Measurements from ENCODE around the gene IL21R.
"Not testable (repeated sequence)": the region's sequence is repeated elsewhere in the genome, so short reads cannot be mapped to it uniquely, and the experiment has no call there.

IL21R gene

DNA sequence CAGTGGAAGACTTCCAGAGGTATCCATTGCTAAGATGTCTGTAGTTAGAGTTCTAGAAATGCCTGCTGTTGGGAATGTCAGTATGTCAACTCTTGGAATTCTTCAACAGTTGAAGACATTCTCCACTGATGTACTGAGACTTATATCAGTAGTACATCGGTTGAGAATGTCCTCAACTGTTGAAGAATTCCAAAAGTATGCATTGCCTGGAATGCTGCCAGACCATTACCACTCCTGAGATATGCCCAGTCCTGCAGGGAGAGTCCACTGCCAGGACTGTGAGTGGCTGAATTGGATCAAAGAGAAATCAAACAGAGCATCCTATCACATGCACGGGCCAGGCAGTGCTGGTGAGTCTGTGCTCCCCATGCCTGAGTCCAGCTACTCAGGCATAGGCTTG is 42.0 kb downstream of the IL21R start:
- no peak for DNase-seq (ENCODE audit: low read depth in 3 of 3)

DNA sequence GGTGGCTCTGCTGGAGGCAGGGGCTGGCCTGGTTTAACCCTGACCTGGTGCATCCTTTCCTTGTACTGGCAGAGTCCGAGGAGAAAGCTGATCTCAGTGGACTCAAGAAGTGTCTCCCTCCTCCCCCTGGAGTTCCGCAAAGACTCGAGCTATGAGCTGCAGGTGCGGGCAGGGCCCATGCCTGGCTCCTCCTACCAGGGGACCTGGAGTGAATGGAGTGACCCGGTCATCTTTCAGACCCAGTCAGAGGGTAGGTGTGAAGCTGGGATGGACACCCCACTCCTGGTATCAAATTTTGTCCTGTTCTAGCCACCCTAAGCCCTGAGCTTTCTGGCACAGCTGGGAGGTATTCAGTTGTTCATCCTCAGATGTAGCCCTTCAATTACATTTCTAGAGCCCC is 42.5 kb downstream of the IL21R start:
- DNase-seq (ENCODE audit: low read depth in 3 of 3) = no peak

DNA sequence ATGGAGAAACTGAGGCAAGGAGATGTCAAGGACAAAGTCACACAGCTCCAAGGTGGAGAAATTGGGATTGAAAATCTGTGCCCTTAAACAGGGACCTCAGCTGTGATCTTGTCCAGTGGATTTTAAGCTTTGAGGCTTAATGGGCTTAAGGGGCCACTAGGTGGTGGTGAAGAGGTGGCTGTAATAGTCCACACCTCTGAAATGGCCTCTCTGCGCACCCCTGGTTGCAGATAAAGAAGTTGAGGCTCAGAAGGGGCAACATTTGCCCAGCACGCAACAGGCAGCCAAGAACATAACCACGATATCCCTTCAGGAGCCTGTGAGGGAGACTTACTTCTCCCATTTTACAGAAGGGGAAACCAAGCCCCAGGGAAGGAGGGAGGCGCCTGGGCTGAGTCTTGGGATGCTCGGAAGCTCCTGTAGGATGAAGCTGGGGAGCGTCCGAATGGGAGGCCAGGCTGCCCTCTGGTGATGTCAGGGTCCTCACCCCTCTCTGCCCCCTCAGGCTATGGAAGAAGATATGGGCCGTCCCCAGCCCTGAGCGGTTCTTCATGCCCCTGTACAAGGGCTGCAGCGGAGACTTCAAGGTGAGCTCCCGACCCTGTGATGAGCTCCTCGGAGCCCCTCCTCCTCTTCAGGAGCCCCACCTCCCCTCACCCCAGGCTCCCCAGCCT is 43.7 kb downstream of the IL21R start:
- no peak for DNase-seq (ENCODE audit: low read depth in 3 of 3)

DNA sequence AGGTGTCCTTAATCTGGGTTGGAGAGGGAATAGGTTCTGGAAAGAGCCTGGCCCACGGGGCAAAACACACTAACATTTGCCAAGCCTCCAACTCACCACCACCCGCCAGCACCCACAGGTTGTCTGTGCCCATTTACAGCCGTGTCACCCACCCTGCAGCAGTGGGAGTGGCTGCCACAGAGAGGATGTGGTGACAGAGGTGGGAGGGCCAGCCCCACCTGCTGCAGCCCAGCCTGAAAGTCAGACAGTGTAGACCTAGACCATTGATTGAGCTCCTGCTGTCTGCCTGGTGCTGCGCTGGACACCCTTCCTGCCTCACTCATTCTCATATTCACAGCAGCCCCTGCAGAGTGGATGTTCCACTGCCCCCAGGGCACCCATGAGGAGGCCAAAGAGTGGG is 44.7 kb downstream of the IL21R start:
- peak in 2 of 3 experiments; percentile 50 to 65 for DNase-seq (ENCODE audit: low read depth in 3 of 3)

DNA sequence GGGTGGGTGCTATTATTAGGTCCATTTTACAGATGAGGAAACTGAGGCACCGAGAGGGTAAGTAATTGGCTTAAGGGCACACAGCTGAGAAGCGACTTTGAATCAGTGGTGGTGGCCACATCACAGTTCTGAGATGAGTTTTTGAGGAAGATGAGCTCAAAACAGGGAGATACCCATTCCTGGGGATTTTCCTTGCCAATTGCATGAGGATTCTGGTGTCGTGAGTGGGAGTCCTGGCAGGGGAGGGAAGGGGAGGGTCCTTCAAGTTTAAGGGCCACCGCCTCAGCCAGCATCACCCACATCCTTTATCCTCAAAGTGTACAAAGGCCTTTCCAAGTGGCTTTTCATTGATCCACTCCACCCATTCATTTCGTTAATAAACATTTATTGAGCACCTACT is 45.3 kb downstream of the IL21R start:
- no peak for DNase-seq (ENCODE audit: low read depth in 3 of 3)

DNA sequence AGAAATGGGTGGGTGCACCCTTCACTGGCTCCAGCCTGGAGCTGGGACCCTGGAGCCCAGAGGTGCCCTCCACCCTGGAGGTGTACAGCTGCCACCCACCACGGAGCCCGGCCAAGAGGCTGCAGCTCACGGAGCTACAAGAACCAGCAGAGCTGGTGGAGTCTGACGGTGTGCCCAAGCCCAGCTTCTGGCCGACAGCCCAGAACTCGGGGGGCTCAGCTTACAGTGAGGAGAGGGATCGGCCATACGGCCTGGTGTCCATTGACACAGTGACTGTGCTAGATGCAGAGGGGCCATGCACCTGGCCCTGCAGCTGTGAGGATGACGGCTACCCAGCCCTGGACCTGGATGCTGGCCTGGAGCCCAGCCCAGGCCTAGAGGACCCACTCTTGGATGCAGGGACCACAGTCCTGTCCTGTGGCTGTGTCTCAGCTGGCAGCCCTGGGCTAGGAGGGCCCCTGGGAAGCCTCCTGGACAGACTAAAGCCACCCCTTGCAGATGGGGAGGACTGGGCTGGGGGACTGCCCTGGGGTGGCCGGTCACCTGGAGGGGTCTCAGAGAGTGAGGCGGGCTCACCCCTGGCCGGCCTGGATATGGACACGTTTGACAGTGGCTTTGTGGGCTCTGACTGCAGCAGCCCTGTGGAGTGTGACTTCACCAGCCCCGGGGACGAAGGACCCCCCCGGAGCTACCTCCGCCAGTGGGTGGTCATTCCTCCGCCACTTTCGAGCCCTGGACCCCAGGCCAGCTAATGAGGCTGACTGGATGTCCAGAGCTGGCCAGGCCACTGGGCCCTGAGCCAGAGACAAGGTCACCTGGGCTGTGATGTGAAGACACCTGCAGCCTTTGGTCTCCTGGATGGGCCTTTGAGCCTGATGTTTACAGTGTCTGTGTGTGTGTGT is 46.8 kb downstream of the IL21R start:
- no peak for DNase-seq (ENCODE audit: low read depth in 3 of 3)

DNA sequence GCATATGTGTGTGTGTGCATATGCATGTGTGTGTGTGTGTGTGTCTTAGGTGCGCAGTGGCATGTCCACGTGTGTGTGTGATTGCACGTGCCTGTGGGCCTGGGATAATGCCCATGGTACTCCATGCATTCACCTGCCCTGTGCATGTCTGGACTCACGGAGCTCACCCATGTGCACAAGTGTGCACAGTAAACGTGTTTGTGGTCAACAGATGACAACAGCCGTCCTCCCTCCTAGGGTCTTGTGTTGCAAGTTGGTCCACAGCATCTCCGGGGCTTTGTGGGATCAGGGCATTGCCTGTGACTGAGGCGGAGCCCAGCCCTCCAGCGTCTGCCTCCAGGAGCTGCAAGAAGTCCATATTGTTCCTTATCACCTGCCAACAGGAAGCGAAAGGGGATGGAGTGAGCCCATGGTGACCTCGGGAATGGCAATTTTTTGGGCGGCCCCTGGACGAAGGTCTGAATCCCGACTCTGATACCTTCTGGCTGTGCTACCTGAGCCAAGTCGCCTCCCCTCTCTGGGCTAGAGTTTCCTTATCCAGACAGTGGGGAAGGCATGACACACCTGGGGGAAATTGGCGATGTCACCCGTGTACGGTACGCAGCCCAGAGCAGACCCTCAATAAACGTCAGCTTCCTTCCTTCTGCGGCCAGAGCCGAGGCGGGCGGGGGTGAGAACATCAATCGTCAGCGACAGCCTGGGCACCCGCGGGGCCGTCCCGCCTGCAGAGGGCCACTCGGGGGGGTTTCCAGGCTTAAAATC is 47.6 kb downstream of the IL21R start:
- DNase-seq (ENCODE audit: low read depth in 3 of 3) = peak in 2 of 3 experiments; percentile 70 to 71

DNA sequence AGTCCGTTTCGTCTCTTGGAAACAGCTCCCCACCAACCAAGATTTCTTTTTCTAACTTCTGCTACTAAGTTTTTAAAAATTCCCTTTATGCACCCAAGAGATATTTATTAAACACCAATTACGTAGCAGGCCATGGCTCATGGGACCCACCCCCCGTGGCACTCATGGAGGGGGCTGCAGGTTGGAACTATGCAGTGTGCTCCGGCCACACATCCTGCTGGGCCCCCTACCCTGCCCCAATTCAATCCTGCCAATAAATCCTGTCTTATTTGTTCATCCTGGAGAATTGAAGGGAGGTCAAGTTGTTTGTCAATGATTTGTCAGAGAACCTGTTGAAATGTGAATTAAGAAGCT is 48.2 kb downstream of the IL21R start:
- DNase-seq (ENCODE audit: low read depth in 3 of 3) = no peak

DNA sequence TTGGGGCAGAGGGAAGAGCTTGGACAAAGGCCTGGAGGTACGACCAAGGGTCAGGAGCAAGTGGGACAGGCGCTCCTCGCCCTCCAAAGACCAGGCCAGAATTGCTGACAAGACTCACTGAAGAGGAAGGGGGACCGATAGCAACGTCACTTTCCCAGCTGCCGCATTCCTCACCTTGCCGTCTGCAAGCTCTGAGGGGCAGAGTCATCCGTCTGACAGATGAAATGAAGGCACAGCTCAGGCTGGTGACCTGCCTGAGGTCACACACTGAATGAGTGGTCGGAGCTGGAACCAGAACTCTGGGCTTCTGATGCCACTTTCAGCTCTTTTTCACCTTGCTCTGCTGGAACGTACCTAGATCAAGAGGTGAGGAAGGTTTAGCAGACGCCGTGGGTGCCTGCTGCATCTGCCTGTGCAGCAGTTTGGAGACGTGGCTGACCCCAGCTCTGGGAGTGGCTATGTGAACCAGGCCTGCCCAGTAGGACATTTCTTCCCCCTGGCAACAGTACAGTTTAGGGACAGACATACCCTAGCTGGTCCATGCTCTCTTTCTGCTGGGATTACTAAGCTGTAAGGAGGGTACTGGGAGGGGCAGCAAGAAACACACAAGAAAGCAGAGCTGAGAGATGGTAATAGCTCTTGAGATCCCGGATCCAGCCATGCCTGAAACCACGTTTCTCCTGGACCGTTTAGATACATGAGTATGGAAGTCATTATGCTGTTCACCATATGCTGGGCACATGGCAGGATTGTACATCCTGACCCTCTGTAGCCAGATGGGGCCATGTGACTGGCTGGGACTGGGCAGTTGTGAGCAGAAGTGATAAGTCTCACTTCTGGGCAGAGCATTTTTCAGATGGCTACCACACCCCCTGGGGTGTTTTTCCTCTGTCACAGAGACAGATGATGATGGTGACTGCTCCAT is 50.9 kb downstream of the IL21R start:
- DNase-seq (ENCODE audit: low read depth in 3 of 3) = no peak

DNA sequence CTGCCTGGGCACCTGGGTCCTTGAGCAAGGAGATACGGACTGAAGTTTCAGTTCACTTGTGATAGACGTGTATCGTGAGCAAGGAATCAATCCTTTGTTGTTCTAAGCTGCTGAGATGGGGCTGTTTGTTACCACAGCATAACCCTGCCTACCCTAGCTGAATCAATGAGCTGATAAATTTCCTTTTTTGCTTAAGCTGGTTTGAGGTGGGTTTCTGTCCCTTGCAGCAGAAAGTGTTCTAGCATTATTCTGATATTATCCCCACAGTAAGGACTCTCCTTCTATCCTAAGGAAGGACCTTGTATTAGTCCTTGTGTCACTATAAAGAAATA is 51.5 kb downstream of the IL21R start:
- DNase-seq (ENCODE audit: low read depth in 3 of 3) = no peak

DNA sequence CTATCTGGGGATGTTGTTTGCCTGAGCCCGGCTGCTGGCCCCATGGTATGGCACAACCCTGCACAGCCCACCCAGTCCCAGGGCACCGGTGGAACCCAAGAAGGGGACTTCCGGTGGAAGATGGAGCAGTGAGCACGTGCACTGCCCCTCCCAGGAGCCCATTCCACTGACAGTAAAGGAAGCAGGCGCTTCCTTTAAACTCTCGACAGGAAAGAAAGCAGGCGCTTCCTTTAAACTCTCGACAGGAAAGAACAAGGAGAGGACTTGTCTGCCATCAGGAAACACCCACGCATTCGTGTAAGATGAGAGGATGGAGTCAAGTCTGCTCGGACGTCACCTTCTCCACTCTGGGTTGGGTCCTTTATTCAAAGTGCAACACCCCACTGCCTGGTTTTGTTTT is 53.7 kb downstream of the IL21R start:
- DNase-seq (ENCODE audit: low read depth in 3 of 3) = no peak

DNA sequence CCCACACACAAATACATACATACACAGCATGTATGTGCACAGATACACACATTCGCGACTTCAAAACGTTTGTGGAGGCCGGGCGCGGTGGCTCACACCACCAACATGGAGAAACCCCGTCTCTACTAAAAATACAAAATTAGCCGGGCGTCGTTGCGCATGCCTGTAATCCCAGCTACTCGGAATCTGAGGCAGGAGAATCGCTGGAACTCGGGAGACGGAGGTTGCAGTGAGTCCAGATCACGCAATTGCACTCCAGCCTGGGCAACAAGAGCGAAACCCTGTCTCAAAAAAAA is 55.6 kb downstream of the IL21R start:
- not testable (repeated sequence) for DNase-seq (ENCODE audit: low read depth in 3 of 3)

DNA sequence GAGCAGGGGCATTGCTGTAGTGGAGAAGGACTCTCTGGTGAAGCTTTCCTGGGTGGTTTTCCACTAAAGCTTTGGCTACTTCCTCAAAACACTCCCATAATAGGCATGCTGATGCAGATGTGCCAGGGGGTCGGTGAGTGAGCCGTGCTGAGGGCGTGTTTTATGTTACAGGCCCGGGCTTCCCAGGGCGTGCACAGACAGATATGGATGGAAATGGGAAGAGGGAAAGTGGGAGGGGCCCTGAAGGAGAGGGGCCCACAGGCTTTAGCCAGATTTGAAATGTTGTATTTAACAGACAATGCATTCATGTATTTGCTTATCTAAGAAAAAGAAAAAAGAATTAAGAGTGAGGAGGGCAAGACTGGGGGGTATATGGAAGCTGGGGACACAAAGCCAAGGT is 56.3 kb downstream of the IL21R start:
- no peak for DNase-seq (ENCODE audit: low read depth in 3 of 3)

DNA sequence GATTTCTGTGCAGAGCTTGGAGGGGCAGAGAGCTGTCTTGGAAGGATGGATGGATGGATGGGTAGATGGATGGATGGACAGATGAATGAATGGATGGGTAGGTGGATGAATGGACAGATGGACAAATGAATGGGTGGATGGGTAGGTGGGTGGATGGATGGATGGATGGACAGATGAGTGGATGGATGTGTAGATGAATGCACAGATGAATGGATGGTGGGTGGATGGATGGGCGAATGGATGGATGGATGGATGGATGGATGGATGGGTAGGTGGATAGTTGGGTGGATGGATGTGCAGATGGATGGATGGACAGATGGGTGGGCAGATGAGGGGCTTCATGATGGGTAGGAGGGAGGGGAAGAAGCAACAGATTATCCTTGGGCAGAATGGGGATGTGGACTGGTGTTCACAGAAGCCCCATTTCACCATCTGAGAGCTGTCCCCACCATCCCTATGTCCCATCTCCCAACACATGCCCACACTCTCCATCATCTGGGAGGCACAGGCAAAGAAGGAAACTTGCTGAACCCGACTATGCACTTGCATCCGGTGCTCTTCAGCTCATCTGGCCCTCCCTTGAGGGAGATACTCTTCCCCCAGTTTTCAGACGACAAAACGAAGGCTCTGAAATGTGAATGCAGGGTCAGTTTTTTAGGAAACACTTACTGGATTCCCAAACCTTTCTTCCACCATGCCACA is 57.2 kb downstream of the IL21R start:
- DNase-seq (ENCODE audit: low read depth in 3 of 3) = no peak

DNA sequence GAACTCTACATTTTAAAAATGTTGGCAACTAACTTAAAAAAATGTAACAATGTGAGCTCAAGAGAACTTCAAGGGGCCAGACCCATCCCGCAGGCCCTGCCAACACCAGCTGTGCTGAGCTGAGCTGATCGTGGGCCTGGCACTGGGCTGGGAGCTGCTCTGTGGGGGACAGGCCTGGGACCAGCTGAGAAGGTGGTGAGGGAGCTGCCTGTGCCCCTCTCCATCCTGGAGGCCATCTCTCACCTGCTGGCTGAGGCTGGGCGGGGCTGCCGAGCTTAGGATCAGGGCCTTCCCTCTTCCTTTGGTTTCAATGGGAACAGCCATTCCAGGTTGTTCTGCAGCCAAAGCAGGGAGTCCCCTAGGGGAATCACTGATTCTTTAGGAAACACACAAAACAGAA is 58.2 kb downstream of the IL21R start:
- DNase-seq (ENCODE audit: low read depth in 3 of 3) = no peak

DNA sequence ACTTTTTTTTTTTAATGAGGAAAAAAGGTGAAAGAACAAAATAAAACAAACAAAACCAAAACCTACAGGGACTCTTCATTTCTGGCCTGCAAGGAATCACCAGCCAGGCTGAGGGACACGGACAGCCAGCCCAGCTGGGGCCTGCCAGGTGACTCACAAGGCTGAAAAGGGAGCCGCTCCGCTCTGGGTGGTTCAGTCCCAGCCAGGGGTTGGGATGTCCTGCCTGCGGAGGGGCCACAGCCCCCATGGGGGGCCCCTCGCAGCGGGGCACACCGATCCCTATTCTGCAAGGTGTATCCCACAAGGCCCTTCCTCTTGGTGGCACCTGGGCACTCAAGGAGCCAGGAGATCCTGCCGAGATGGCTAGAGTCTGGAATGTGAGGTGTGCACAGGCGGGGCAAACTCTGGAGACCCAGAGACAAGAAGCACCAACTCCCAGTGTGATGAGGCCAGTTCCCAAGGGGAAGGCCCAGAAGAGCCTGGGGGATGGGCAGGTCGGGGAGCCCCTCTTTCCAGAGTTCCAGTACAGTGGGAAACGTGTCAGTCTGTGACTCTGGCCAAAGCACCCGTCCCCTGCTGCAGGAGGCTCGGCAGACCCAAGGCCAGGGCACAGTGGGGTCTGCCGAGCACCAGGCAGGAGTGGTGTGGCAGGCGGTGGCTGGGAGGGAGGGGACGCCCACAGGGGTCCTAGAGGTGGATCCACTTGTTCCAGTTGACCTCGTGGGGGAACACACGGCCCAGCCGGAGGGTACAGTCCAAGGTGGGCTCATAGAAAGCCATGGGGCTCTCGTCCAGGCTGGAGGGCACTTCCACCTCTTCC is 58.9 kb downstream of the IL21R start:
- no peak for DNase-seq (ENCODE audit: low read depth in 3 of 3)

DNA sequence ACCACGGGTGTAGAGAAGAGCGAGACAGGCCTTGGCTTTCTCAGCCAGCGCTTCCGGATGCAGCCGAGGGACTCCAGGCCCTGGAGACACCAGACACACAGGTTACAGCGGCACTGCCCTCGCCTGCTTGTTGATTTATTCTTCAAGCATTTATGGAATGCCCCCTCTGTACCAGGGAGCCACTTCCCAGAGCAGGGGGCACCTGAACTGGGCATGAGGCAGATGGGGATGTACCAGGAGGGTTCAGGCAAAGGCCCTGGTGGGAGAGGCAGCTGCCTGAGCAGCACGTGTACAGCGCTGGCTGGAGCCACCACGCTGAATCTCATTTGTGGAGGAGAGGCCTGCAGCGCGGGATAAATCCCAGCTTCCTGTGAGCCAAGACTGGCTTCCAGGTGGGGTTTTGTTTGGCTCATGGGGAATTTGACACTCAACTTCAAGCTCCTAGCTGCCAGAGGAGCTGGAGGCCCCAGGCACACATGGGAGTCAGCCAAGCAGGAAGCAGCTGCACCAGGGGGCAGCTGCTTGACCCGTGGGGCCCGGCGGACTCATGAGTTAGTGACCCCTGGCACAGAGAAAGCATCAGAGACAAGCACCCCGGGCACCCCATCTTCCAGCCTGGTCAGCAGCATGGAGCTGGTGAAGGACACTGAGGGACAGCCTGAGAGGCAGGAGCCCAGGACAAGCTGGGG is 59.7 kb downstream of the IL21R start:
- no peak for DNase-seq (ENCODE audit: low read depth in 3 of 3)

DNA sequence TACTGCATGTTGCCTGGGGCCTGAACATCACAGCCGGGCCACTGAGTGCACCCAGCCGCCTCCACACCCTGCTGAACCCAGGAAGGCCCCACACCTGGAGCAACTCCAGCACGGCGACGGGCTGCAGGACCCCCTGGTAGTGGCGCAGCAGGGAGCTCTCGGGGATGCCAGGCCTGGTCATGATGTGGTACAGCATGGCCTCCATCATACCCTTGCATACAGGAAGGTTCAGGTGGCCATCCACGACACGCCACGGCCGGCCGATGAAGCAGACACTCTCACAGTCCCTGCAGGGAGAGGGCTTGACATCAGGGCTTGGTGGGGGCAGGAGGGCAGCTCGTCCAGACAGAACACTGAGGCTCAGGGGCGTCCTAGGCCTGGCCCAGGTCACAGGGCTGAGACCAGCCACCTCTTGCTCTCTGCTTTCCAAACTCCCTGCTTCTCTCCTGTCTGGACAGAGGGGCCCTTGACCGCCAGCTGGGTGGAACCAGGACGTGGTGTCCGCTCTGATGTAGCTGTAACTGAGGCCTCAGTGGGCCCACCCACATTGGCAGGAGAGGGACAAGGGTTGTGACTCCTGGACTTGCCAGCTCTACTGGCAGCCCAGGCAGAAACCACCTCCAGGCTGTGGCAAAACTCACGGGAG is 60.3 kb downstream of the IL21R start:
- DNase-seq (ENCODE audit: low read depth in 3 of 3) = no peak

All from stimulated activated CD4-positive, alpha-beta T cell treated with anti-CD3 and anti-CD28 coated beads, TNF-alpha, amount 100 ng/mL, for 4 hours (primary cell).